Measurements from ENCODE around the gene RFX7.

- TF ChIP-seq, protein P1, sequence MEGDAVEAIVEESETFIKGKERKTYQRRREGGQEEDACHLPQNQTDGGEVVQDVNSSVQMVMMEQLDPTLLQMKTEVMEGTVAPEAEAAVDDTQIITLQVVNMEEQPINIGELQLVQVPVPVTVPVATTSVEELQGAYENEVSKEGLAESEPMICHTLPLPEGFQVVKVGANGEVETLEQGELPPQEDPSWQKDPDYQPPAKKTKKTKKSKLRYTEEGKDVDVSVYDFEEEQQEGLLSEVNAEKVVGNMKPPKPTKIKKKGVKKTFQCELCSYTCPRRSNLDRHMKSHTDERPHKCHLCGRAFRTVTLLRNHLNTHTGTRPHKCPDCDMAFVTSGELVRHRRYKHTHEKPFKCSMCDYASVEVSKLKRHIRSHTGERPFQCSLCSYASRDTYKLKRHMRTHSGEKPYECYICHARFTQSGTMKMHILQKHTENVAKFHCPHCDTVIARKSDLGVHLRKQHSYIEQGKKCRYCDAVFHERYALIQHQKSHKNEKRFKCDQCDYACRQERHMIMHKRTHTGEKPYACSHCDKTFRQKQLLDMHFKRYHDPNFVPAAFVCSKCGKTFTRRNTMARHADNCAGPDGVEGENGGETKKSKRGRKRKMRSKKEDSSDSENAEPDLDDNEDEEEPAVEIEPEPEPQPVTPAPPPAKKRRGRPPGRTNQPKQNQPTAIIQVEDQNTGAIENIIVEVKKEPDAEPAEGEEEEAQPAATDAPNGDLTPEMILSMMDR (IDR thresholded peaks at IDR 0.05): no peak
- TF ChIP-seq POLR2A (IDR thresholded peaks at IDR 0.05): no peak
- no peak for TF ChIP-seq POLR2AphosphoS5 (IDR thresholded peaks at IDR 0.05)
Observed at GRCh38 chr15:56051676-56052075, 192.0 kb downstream of the RFX7 start.

Data from breast epithelium (tissue), 3 donors.